ENCODE data around the gene LAMB4.
"Not testable (repeated sequence)": the region's sequence is repeated elsewhere in the genome, so short reads cannot be mapped to it uniquely, and the experiment has no call there.

Gene LAMB4

GRCh38 chr7:108038986-108039385 lies 91.2 kb downstream of the LAMB4 start:
- DNase-seq: no peak

GRCh38 chr7:108037741-108038140 lies 92.4 kb downstream of the LAMB4 start:
- no peak for DNase-seq

GRCh38 chr7:108037140-108037539 lies 93.0 kb downstream of the LAMB4 start:
- no peak for DNase-seq

GRCh38 chr7:108034586-108034985 lies 95.6 kb downstream of the LAMB4 start:
- DNase-seq: no peak

GRCh38 chr7:108033776-108034497 lies 96.2 kb downstream of the LAMB4 start:
- DNase-seq: no peak

- DNase-seq: not testable (repeated sequence)
Measured at GRCh38 chr7:108033309-108033708, 96.9 kb downstream of the LAMB4 start.

GRCh38 chr7:108030516-108030915 lies 99.6 kb downstream of the LAMB4 start:
- DNase-seq: no peak

- no peak for DNase-seq
Measured at GRCh38 chr7:108029034-108029433, 101.1 kb downstream of the LAMB4 start.

GRCh38 chr7:108028111-108028510 lies 102.0 kb downstream of the LAMB4 start:
- DNase-seq: no peak

- DNase-seq: no peak
Measured at GRCh38 chr7:108027239-108027638, 102.9 kb downstream of the LAMB4 start.

GRCh38 chr7:108026647-108027046 lies 103.5 kb downstream of the LAMB4 start:
- DNase-seq: no peak

GRCh38 chr7:108026116-108026515 lies 104.0 kb downstream of the LAMB4 start:
- DNase-seq: no peak

- DNase-seq: no peak
Measured at GRCh38 chr7:108024538-108024937, 105.6 kb downstream of the LAMB4 start.

GRCh38 chr7:108020585-108020984 lies 109.6 kb downstream of the LAMB4 start:
- DNase-seq: no peak

- DNase-seq: no peak
Measured at GRCh38 chr7:108018668-108019067, 111.5 kb downstream of the LAMB4 start.

- no peak for DNase-seq
Measured at GRCh38 chr7:108017776-108018151, 112.4 kb downstream of the LAMB4 start.

- no peak for DNase-seq
Measured at GRCh38 chr7:108016841-108017775, 113.1 kb downstream of the LAMB4 start.

- DNase-seq: no peak
Measured at GRCh38 chr7:108015740-108016139, 114.4 kb downstream of the LAMB4 start.

- DNase-seq: no peak
Measured at GRCh38 chr7:108014747-108015682, 115.1 kb downstream of the LAMB4 start.

GRCh38 chr7:108014215-108014614 lies 115.9 kb downstream of the LAMB4 start:
- DNase-seq: no peak

GRCh38 chr7:108012499-108013430 lies 117.4 kb downstream of the LAMB4 start:
- no peak for DNase-seq

GRCh38 chr7:108010377-108010776 lies 119.8 kb downstream of the LAMB4 start:
- DNase-seq: no peak

Measured in activated T-cell treated with anti-CD3 and anti-CD28 coated beads, Interleukin-2, amount 50 U/mL, for 1 hour (primary cell).